ENCODE results near the gene NPIPA1. TPM values are rescaled to one million over a fixed set of nuclear protein-coding genes. Genes with fewer than 3 reads are reported as not detected.

Gene NPIPA1

Small RNA genes within 50 kb of the gene (small RNA-seq; reads per million reads assigned to genes)
- not detected for gene AC138932.4 (ENCODE audit: insufficient read depth)
- not detected for gene MIR3180-1 (ENCODE audit: insufficient read depth)
- not detected for gene MIR3670-1 (ENCODE audit: insufficient read depth)
- gene MIR6511A1 (ENCODE audit: insufficient read depth) = not detected
- gene MIR6770-1 (ENCODE audit: insufficient read depth) = not detected
- gene RF00019 (ENCODE audit: insufficient read depth) = not detected
